Activated T-cell treated with anti-CD3 and anti-CD28 coated beads for 4 hours (primary cell): ENCODE measurements around the gene NPHP1.
"Not testable (repeated sequence)": the region's sequence is repeated elsewhere in the genome, so short reads cannot be mapped to it uniquely, and the experiment has no call there.

Experiments
- DNase-seq: peaks from one replicate; pipeline ENCODE4 v3.0.0-alpha.2; 2020

The NPHP1 gene

GRCh38 chr2:110126086-110126773 is 78.6 kb downstream of the NPHP1 start:
- DNase-seq: no peak

- no peak for DNase-seq
These were observed 79.7 kb downstream of the NPHP1 start for GRCh38 chr2:110124939-110125691.

- DNase-seq: no peak
These were observed 80.6 kb downstream of the NPHP1 start for GRCh38 chr2:110124038-110124825.

- DNase-seq: no peak
These were observed 83.2 kb downstream of the NPHP1 start for GRCh38 chr2:110121592-110121991.

GRCh38 chr2:110121052-110121334 is 83.8 kb downstream of the NPHP1 start:
- no peak for DNase-seq

- no peak for DNase-seq
These were observed 84.4 kb downstream of the NPHP1 start for GRCh38 chr2:110120171-110121051.

- no peak for DNase-seq
These were observed 88.6 kb downstream of the NPHP1 start for GRCh38 chr2:110116033-110116710.

- no peak for DNase-seq
These were observed 89.4 kb downstream of the NPHP1 start, which contains the start of gene MALL for GRCh38 chr2:110115291-110116032. Gene MALL (minus strand): TSS chr2:110115822. CDS start chr2:110115792, 30 bp downstream.

GRCh38 chr2:110114831-110115255 is 90.0 kb downstream of the NPHP1 start:
- no peak for DNase-seq

GRCh38 chr2:110113961-110114591 is 90.7 kb downstream of the NPHP1 start:
- DNase-seq: no peak

GRCh38 chr2:110108291-110108690 is 96.5 kb downstream of the NPHP1 start:
- DNase-seq: not testable (repeated sequence)

GRCh38 chr2:110107092-110108079 is 97.4 kb downstream of the NPHP1 start:
- no peak for DNase-seq

- no peak for DNase-seq
These were observed 98.2 kb downstream of the NPHP1 start for GRCh38 chr2:110106642-110107041.

GRCh38 chr2:110105608-110106467 is 99.0 kb downstream of the NPHP1 start:
- DNase-seq: no peak

GRCh38 chr2:110105183-110105582 is 99.6 kb downstream of the NPHP1 start:
- no peak for DNase-seq

- DNase-seq: no peak
These were observed 100.6 kb downstream of the NPHP1 start for GRCh38 chr2:110104025-110104771.

GRCh38 chr2:110103061-110103961 is 101.5 kb downstream of the NPHP1 start:
- no peak for DNase-seq
